GM23338 (cell line): ENCODE measurements around the gene SCLY. TPM values are rescaled to one million over a fixed set of nuclear protein-coding genes. Genes with fewer than 3 reads are reported as not detected.

Experiments
- ATAC-seq: fragments of 200-7000 bp; cut with Tn5 transposase; 3 replicates; pipeline ENCODE4 v1.9.1; 2020
- DNase-seq: peaks from one replicate; pipeline ENCODE4 v3.0.0-alpha.2; 2015; ENCODE audit warnings: low spot score
- H2AFZ ChIP-seq: fragments of 200-600 bp; sonication (generic); 2 replicates; pipeline ENCODE4 v1.8.0; 2016; ENCODE audit warnings: antibody characterized with exemption, mild to moderate bottlenecking, moderate library complexity
- H3F3A ChIP-seq: fragments of 200-600 bp; sonication (generic); replicated peaks from 2 replicates; pipeline ENCODE4 v1.8.0; 2017; ENCODE audit warnings: antibody characterized with exemption, mixed run types, low read depth
- H3K27ac ChIP-seq: fragments of 200-600 bp; sonication (generic); 2 replicates; pipeline ENCODE4 v1.6.1; 2016; ENCODE audit warnings: low read depth
- H3K27me3 ChIP-seq: fragments of 200-600 bp; sonication (generic); 2 replicates; pipeline ENCODE4 v1.8.0; 2016; ENCODE audit warnings: mild to moderate bottlenecking, mixed run types, moderate library complexity; ENCODE audit not compliant: insufficient read depth
- H3K36me3 ChIP-seq: fragments of 200-600 bp; sonication (generic); 2 replicates; pipeline ENCODE4 v1.8.0; 2016; ENCODE audit warnings: mild to moderate bottlenecking; ENCODE audit not compliant: insufficient read depth
- H3K4me1 ChIP-seq: fragments of 200-600 bp; sonication (generic); 2 replicates; pipeline ENCODE4 v1.8.0; 2016; ENCODE audit warnings: mild to moderate bottlenecking, moderate library complexity; ENCODE audit not compliant: insufficient read depth
- H3K4me2 ChIP-seq: fragments of 200-600 bp; sonication (generic); 2 replicates; pipeline ENCODE4 v1.7.1; 2017; ENCODE audit warnings: mixed run types
- H3K4me3 ChIP-seq: fragments of 200-600 bp; sonication (generic); 2 replicates; pipeline ENCODE4 v1.6.1; 2016; ENCODE audit warnings: mixed run types
- H3K79me2 ChIP-seq: fragments of 200-600 bp; sonication (generic); replicated peaks from 2 replicates; pipeline ENCODE4 v1.8.0; 2017; ENCODE audit warnings: mild to moderate bottlenecking; ENCODE audit not compliant: insufficient read depth
- H3K9me2 ChIP-seq: fragments of 200-600 bp; sonication (generic); 2 replicates; pipeline ENCODE4 v1.8.0; 2017; ENCODE audit not compliant: insufficient read depth
- H4K20me1 ChIP-seq: fragments of 200-600 bp; sonication (generic); replicated peaks from 2 replicates; pipeline ENCODE4 v1.8.0; 2017; ENCODE audit warnings: mild to moderate bottlenecking; ENCODE audit not compliant: insufficient read depth
- H3K27ac Mint-ChIP-seq: 2 replicates; pipeline ENCODE4 v1.8.0; 2020; ENCODE audit warnings: inconsistent platforms, mild to moderate bottlenecking, moderate library complexity, mixed read lengths
- H3K27me3 Mint-ChIP-seq: 3 replicates; pipeline ENCODE4 v1.8.0; 2022; ENCODE audit warnings: low read depth, mild to moderate bottlenecking, moderate library complexity, mixed read lengths, inconsistent platforms; ENCODE audit not compliant: insufficient read depth, poor library complexity
- H3K36me3 Mint-ChIP-seq: 3 replicates; pipeline ENCODE4 v1.8.0; 2021; ENCODE audit warnings: low read depth, mild to moderate bottlenecking, inconsistent platforms, moderate library complexity, mixed read lengths
- H3K4me1 Mint-ChIP-seq: 3 replicates; pipeline ENCODE4 v1.8.0; 2020; ENCODE audit warnings: mild to moderate bottlenecking, inconsistent platforms, mixed read lengths
- H3K4me3 Mint-ChIP-seq: 3 replicates; pipeline ENCODE4 v1.8.0; 2021; ENCODE audit warnings: moderate library complexity, mild to moderate bottlenecking, inconsistent platforms, mixed read lengths
- H3K9me3 Mint-ChIP-seq: 3 replicates; pipeline ENCODE4 v1.8.0; 2020; ENCODE audit warnings: moderate library complexity, mild to moderate bottlenecking, inconsistent platforms, mixed read lengths
- CTCF ChIP-seq, 2 experiments: fragments of 200-600 bp in 1 of 2; sonication (generic) in 1 of 2; conservative IDR thresholded peaks; 2 replicates each; pipeline versions ENCODE4 v1.5.1 to v1.6.1; 2016 to 2017; ENCODE audit warnings: antibody characterized with exemption in 2 of 2, low read depth in 2 of 2, mild to moderate bottlenecking in 2 of 2, moderate library complexity in 1 of 2
- EZH2 ChIP-seq: fragments of 200-600 bp; sonication (generic); IDR thresholded peaks from one replicate; pipeline ENCODE4 v1.8.0; 2017; ENCODE audit warnings: antibody characterized with exemption, mild to moderate bottlenecking, low read depth; ENCODE audit not compliant: unreplicated experiment
- EZH2phosphoT487 ChIP-seq: fragments of 200-600 bp; sonication (generic); IDR thresholded peaks from one replicate; pipeline ENCODE4 v1.8.1; 2018; ENCODE audit warnings: antibody characterized with exemption; ENCODE audit not compliant: unreplicated experiment
- JUNB ChIP-seq: IDR thresholded peaks from one replicate; pipeline ENCODE4 v1.6.1; 2016; ENCODE audit warnings: antibody characterized with exemption; ENCODE audit not compliant: unreplicated experiment
- POLR2AphosphoS5 ChIP-seq: IDR thresholded peaks from 2 replicates; pipeline ENCODE4 v1.6.1; 2016; ENCODE audit warnings: antibody characterized with exemption, low read depth
- STAT1 ChIP-seq: IDR thresholded peaks from one replicate; pipeline ENCODE4 v1.6.1; 2016; ENCODE audit warnings: antibody characterized with exemption; ENCODE audit not compliant: unreplicated experiment
- ZNF114 ChIP-seq: fragments of 250-450 bp; sonication (Bioruptor Pico); IDR thresholded peaks from 2 replicates; pipeline ENCODE4 v1.5.0; 2020; ENCODE audit warnings: mild to moderate bottlenecking, moderate library complexity
- ZNF462 ChIP-seq: fragments of 250-450 bp; sonication (Bioruptor Pico); IDR thresholded peaks from 2 replicates; pipeline ENCODE4 v1.5.0; 2020; ENCODE audit warnings: mild to moderate bottlenecking, moderate library complexity
- polyA plus RNA-seq: library from polyadenylated mRNA; unstranded; fragments of >200 nt; fragmentation: Nextera tagmentation; extraction: Ambion mirVana; gene quantifications from 2 replicates; pipeline ENCODE4 v1.2.1, GENCODE V29; 2016
- total RNA-seq: library from RNA; depleted of rRNA; stranded (reverse); fragments of >200 nt; shearing (Covaris generic); gene quantifications from 2 replicates; pipeline ENCODE4 v1.2.3, GENCODE V29; 2014
- TF ChIP-seq, protein P1 (sequence below): IDR thresholded peaks from 2 replicates; pipeline ENCODE4 v1.6.1; 2016; ENCODE audit warnings: antibody characterized with exemption

Gene SCLY
- total and polyA plus RNA-seq, 2 experiments from 2014 or later: 57.2 to 80.3 TPM

DNA sequence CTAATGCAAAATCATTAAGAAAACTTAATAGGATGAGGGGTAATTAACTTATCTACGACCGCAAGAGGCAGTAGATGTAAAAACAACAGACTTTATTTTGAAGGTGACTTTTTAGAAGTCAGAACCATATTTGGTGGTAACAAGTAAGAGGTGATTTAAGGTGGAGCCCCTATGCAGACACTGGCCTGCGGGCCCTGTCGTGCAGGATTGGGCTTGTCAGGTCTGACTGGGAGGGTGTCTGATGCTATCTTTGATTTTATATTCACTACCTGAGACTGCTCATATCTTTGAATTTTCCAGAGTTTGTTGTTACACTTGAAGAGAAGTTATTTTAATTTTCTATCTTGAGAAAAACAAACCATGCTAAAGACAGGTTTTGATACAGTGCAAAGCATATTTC lies 29.1 kb upstream of the SCLY start:
- no peaks in the 10 kb centered on the region for H3K27me3 ChIP-seq
- no peaks in the 10 kb centered on the region for H3F3A ChIP-seq
- no peaks in the 10 kb centered on the region for H3K79me2 ChIP-seq
- H3K4me3 Mint-ChIP-seq: no peak overlapping the region
- peaks cover 18% of the 10 kb centered on the region for H3K4me1 Mint-ChIP-seq
- no peak overlapping the region for H3K4me3 ChIP-seq
- no peaks in the 10 kb centered on the region for H3K9me3 Mint-ChIP-seq
- ATAC-seq: no peak
- H3K27me3 Mint-ChIP-seq: no peaks in the 10 kb centered on the region
- no peak for DNase-seq
- H2AFZ ChIP-seq: no peak overlapping the region
- H3K27ac Mint-ChIP-seq: no peak overlapping the region
- H4K20me1 ChIP-seq: no peaks in the 10 kb centered on the region
- peaks cover 10% of the 10 kb centered on the region; the same call in 1 of the 2 replicates for H3K36me3 ChIP-seq
- TF ChIP-seq POLR2AphosphoS5 (no peak), CTCF (conservative IDR thresholded peaks at IDR 0.05; ENCODE audit: low read depth in 2 of 2) (no peak), JUNB (no peak)
- H3K27ac ChIP-seq: no peak overlapping the region
- H3K36me3 Mint-ChIP-seq: peaks cover 40% of the 10 kb centered on the region
- no peak overlapping the region for H3K4me2 ChIP-seq
- no peaks in the 10 kb centered on the region for H3K9me2 ChIP-seq
- H3K4me1 ChIP-seq: 0 out of 2 replicates have a peak, but pooled peaks cover 6% of the 10 kb centered on the region

- H3K4me1 ChIP-seq: 0 out of 2 replicates have a peak, but pooled peaks cover 1% of the 10 kb centered on the region
- H3K27me3 Mint-ChIP-seq: no peaks in the 10 kb centered on the region
- no peaks in the 10 kb centered on the region for H3K79me2 ChIP-seq
- H3K27me3 ChIP-seq: no peaks in the 10 kb centered on the region
- no peak overlapping the region for H3K27ac ChIP-seq
- no peak overlapping the region for H3K4me2 ChIP-seq
- H2AFZ ChIP-seq: no peak overlapping the region
- peaks cover 10% of the 10 kb centered on the region; the same call in 1 of the 2 replicates for H3K36me3 ChIP-seq
- no peaks in the 10 kb centered on the region for H3K9me3 Mint-ChIP-seq
- H4K20me1 ChIP-seq: 0 out of 2 replicates have a peak, but pooled peaks cover 7% of the 10 kb centered on the region
- no peak overlapping the region for H3K4me3 ChIP-seq
- H3K9me2 ChIP-seq: no peaks in the 10 kb centered on the region
- no peaks in the 10 kb centered on the region for H3F3A ChIP-seq
- no peak overlapping the region for H3K27ac Mint-ChIP-seq
- no peak overlapping the region for H3K4me3 Mint-ChIP-seq
- H3K36me3 Mint-ChIP-seq: peaks cover 44% of the 10 kb centered on the region
- peaks cover 7% of the 10 kb centered on the region for H3K4me1 Mint-ChIP-seq
- ATAC-seq: no peak
- DNase-seq: no peak
- TF ChIP-seq EZH2phosphoT487 (no peak), ZNF114 (CRISPR knock-in tag) (no peak), POLR2AphosphoS5 (no peak), EZH2 (no peak), STAT1 (no peak), ZNF462 (CRISPR knock-in tag) (no peak), CTCF (conservative IDR thresholded peaks at IDR 0.05; ENCODE audit: low read depth in 2 of 2) (no peak)
- TF ChIP-seq, protein P1, sequence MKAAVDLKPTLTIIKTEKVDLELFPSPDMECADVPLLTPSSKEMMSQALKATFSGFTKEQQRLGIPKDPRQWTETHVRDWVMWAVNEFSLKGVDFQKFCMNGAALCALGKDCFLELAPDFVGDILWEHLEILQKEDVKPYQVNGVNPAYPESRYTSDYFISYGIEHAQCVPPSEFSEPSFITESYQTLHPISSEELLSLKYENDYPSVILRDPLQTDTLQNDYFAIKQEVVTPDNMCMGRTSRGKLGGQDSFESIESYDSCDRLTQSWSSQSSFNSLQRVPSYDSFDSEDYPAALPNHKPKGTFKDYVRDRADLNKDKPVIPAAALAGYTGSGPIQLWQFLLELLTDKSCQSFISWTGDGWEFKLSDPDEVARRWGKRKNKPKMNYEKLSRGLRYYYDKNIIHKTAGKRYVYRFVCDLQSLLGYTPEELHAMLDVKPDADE: no peak
Measured at GRCh38 chr2:238032755-238033337, 28.0 kb upstream of the SCLY start.
